ENCODE data around the gene SRSF8.
"Not testable (repeated sequence)": the region's sequence is repeated elsewhere in the genome, so short reads cannot be mapped to it uniquely, and the experiment has no call there.

SRSF8 gene

GRCh38 chr11:95066716-95067038 is at the start of gene SRSF8:
TSS of gene SRSF8 (plus strand) at chr11:95066919. CDS start at chr11:95067227, 308 bp downstream.
- in situ Hi-C loops (cut with HindIII; ENCODE audit: low sequenced_read_pairs) = loop anchor here (10.0 kb wide), 1 partner anchor 648 kb away; no protein-coding TSS in a partner anchor
- no peak for TF ChIP-seq CTCF (IDR thresholded peaks at IDR 0.05; ENCODE audit: low read depth, low read length)
- H3K4me3 ChIP-seq (ENCODE audit: low read depth, low read length) = peak within 1 kb of the TSS; percentile 90

GRCh38 chr11:95021468-95021867 is 45.3 kb upstream of the SRSF8 start:
- H3K4me3 ChIP-seq (ENCODE audit: low read depth, low read length); in situ Hi-C loops (cut with HindIII; ENCODE audit: low sequenced_read_pairs); DNase-seq (ENCODE audit: low read depth, low spot score): not testable (repeated sequence)

More at GRCh38 chr11:95066716-95067038, at the start of gene SRSF8:
- no peak for DNase-seq (ENCODE audit: low read depth, low spot score)

GRCh38 chr11:95024958-95025357 is 41.8 kb upstream of the SRSF8 start, which contains the start of gene KDM4E:
TSS of gene KDM4E (plus strand) at chr11:95025258. CDS start at chr11:95025558, 300 bp downstream.
- no peak for TF ChIP-seq CTCF (IDR thresholded peaks at IDR 0.05; ENCODE audit: low read depth, low read length)
- H3K4me3 ChIP-seq (ENCODE audit: low read depth, low read length) = no peak within 1 kb of the TSS
- DNase-seq (ENCODE audit: low read depth, low spot score) = no peak
- in situ Hi-C loops (cut with HindIII; ENCODE audit: low sequenced_read_pairs) = no loop called here

GRCh38 chr11:95025594-95025993 is 41.1 kb upstream of the SRSF8 start:
- DNase-seq (ENCODE audit: low read depth, low spot score); in situ Hi-C loops (cut with HindIII; ENCODE audit: low sequenced_read_pairs); H3K4me3 ChIP-seq (ENCODE audit: low read depth, low read length): not testable (repeated sequence)

- no peak overlapping the region for H3K4me3 ChIP-seq (ENCODE audit: low read depth, low read length)
- no peak for TF ChIP-seq CTCF (IDR thresholded peaks at IDR 0.05; ENCODE audit: low read depth, low read length)
- in situ Hi-C loops (cut with HindIII; ENCODE audit: low sequenced_read_pairs) = no loop called here
- no peak for DNase-seq (ENCODE audit: low read depth, low spot score)
These were observed 38.4 kb upstream of the SRSF8 start for GRCh38 chr11:95028357-95028756.

- in situ Hi-C loops (cut with HindIII; ENCODE audit: low sequenced_read_pairs) = no loop called here
- DNase-seq (ENCODE audit: low read depth, low spot score) = no peak
- H3K4me3 ChIP-seq (ENCODE audit: low read depth, low read length) = no peak overlapping the region
- TF ChIP-seq CTCF (IDR thresholded peaks at IDR 0.05; ENCODE audit: low read depth, low read length) = no peak
These were observed 33.7 kb upstream of the SRSF8 start for GRCh38 chr11:95033051-95033450.

- no peak overlapping the region for H3K4me3 ChIP-seq (ENCODE audit: low read depth, low read length)
- TF ChIP-seq CTCF (IDR thresholded peaks at IDR 0.05; ENCODE audit: low read depth, low read length) = no peak
- DNase-seq (ENCODE audit: low read depth, low spot score) = no peak
- in situ Hi-C loops (cut with HindIII; ENCODE audit: low sequenced_read_pairs) = no loop called here
These were observed 31.4 kb upstream of the SRSF8 start for GRCh38 chr11:95035316-95035715.
